GM12878 (cell line): ENCODE results near the gene SLC39A7. TPM values are rescaled to one million over a fixed set of nuclear protein-coding genes. Genes with fewer than 3 reads are reported as not detected.

Experiments
- ASH2L ChIP-seq: fragments of 300-600, 200-600 bp; sonication (generic); IDR thresholded peaks from 2 replicates; pipeline ENCODE4 v1.6.1; 2017; ENCODE audit warnings: low read depth, mild to moderate bottlenecking, borderline replicate concordance
- CBX3 ChIP-seq: fragments of 200-600 bp; sonication (generic); IDR thresholded peaks from 2 replicates; pipeline ENCODE4 v1.6.1; 2016; ENCODE audit warnings: low read depth, borderline replicate concordance
- CHD4 ChIP-seq: fragments of 200-600 bp; sonication (generic); IDR thresholded peaks from 2 replicates; pipeline ENCODE4 v1.6.1; 2016; ENCODE audit warnings: mild to moderate bottlenecking
- EGR1 ChIP-seq, 2 experiments: IDR thresholded peaks; 1 replicate in 1 of 2; 2 replicates in 1 of 2; pipeline ENCODE4 v1.6.1; 2011 to 2012; ENCODE audit warnings: low read depth in 2 of 2, low read length in 2 of 2, borderline replicate concordance in 1 of 2, mild to moderate bottlenecking in 1 of 2, moderate library complexity in 1 of 2
- ESRRA ChIP-seq: IDR thresholded peaks from 2 replicates; pipeline ENCODE4 v1.6.1; 2012; ENCODE audit warnings: mild to moderate bottlenecking, low read length, improper control_type of control experiment
- EZH2 ChIP-seq: IDR thresholded peaks from 2 replicates; pipeline ENCODE4 v1.6.1; 2012; ENCODE audit warnings: low read depth, mild to moderate bottlenecking, control low read depth, inconsistent platforms, low read length, borderline replicate concordance; ENCODE audit not compliant: control insufficient read depth
- IKZF1 ChIP-seq: fragments of 450-650 bp; conservative IDR thresholded peaks from 2 replicates; pipeline ENCODE4 v1.6.1; 2017; ENCODE audit warnings: antibody characterized with exemption, mild to moderate bottlenecking
- LARP7 ChIP-seq: fragments of 450-650 bp; IDR thresholded peaks from 2 replicates; pipeline ENCODE4 v1.6.1; 2017; ENCODE audit warnings: mild to moderate bottlenecking
- MTA3 ChIP-seq: IDR thresholded peaks from 2 replicates; pipeline ENCODE4 v1.6.1; 2012; ENCODE audit warnings: low read length, inconsistent platforms, borderline replicate concordance
- MYC ChIP-seq: IDR thresholded peaks from 2 replicates; pipeline ENCODE4 v1.6.1; 2011; ENCODE audit warnings: mild to moderate bottlenecking, low read length, moderate library complexity, inconsistent platforms; ENCODE audit not compliant: insufficient read depth, insufficient replicate concordance, insufficient read length, severe bottlenecking
- NFXL1 ChIP-seq: fragments of 450-650 bp; IDR thresholded peaks from 2 replicates; pipeline ENCODE4 v1.6.1; 2017; ENCODE audit warnings: antibody characterized with exemption, mild to moderate bottlenecking, borderline replicate concordance
- RFX5 ChIP-seq: IDR thresholded peaks from 2 replicates; pipeline ENCODE4 v1.6.1; 2011; ENCODE audit warnings: low read depth, low read length, improper control_type of control experiment
- SMC3 ChIP-seq: IDR thresholded peaks from 2 replicates; pipeline ENCODE4 v1.6.1; 2011; ENCODE audit warnings: low read length, improper control_type of control experiment, borderline replicate concordance
- YY1 ChIP-seq: IDR thresholded peaks from 2 replicates; pipeline ENCODE4 v1.6.1; 2011; ENCODE audit warnings: low read depth, mild to moderate bottlenecking, low read length
- polyA plus RNA-seq, 11 experiments: library from polyadenylated mRNA; depleted of rRNA in 4 of 11; unstranded in 6 of 11; stranded (reverse) in 5 of 11; fragments of >200 nt; fragmentation: Nextera tagmentation in 4 of 11; fragmentation: Illumina TruSeq in 1 of 11; extraction: Ambion mirVana in 4 of 11; extraction: Trizol in 1 of 11; gene quantifications; 1 replicate in 1 of 11; 2 replicates in 10 of 11; pipeline versions ENCODE4 v1.2.1 to v1.2.3, GENCODE V29; 2011 to 2016; ENCODE audit warnings: inconsistent platforms in 2 of 11, missing spikeins in 2 of 11, low read depth in 1 of 11
- total RNA-seq, 4 experiments: library from RNA; depleted of rRNA in 3 of 4; stranded (reverse); fragments of >200 nt in 3 of 4; fragmentation: Illumina TruSeq in 1 of 4; extraction: Trizol in 1 of 4; gene quantifications; 2 replicates each; pipeline versions ENCODE4 v1.2.1 to v1.2.3, GENCODE V29; 2013 to 2021
- TF ChIP-seq, protein P1 (sequence below), 3 experiments: IDR thresholded peaks in 2 of 3; conservative IDR thresholded peaks in 1 of 3; 2 replicates each; pipeline ENCODE4 v1.5.1; 2011; ENCODE audit warnings: low read depth in 3 of 3, low read length in 3 of 3, mild to moderate bottlenecking in 3 of 3, control low read depth in 2 of 3, moderate library complexity in 2 of 3, inconsistent platforms in 1 of 3, mixed read lengths in 1 of 3; ENCODE audit not compliant: control insufficient read depth in 2 of 3, insufficient read depth in 1 of 3; ENCODE audit errors: extremely low read depth in 1 of 3
- TF ChIP-seq, protein P2 (sequence below): IDR thresholded peaks from 2 replicates; pipeline ENCODE4 v1.6.1; 2011; ENCODE audit warnings: borderline replicate concordance, low read depth, mild to moderate bottlenecking, moderate library complexity, low read length; ENCODE audit not compliant: insufficient read depth, poor library complexity, severe bottlenecking
- TF ChIP-seq, protein P3 (sequence below): IDR thresholded peaks from 2 replicates; pipeline ENCODE4 v1.6.1; 2012; ENCODE audit warnings: low read length, inconsistent platforms
- TF ChIP-seq, protein P4 (sequence below): IDR thresholded peaks from 2 replicates; pipeline ENCODE4 v1.6.1; 2012; ENCODE audit warnings: mild to moderate bottlenecking, low read depth, low read length

SLC39A7 gene
- total and polyA plus RNA-seq, 10 of the 15 experiments (the other 5 are each of a cell fraction or from before 2014, with no cell fraction given): 7.3 to 63.1 (median 40.6) TPM

DNA sequence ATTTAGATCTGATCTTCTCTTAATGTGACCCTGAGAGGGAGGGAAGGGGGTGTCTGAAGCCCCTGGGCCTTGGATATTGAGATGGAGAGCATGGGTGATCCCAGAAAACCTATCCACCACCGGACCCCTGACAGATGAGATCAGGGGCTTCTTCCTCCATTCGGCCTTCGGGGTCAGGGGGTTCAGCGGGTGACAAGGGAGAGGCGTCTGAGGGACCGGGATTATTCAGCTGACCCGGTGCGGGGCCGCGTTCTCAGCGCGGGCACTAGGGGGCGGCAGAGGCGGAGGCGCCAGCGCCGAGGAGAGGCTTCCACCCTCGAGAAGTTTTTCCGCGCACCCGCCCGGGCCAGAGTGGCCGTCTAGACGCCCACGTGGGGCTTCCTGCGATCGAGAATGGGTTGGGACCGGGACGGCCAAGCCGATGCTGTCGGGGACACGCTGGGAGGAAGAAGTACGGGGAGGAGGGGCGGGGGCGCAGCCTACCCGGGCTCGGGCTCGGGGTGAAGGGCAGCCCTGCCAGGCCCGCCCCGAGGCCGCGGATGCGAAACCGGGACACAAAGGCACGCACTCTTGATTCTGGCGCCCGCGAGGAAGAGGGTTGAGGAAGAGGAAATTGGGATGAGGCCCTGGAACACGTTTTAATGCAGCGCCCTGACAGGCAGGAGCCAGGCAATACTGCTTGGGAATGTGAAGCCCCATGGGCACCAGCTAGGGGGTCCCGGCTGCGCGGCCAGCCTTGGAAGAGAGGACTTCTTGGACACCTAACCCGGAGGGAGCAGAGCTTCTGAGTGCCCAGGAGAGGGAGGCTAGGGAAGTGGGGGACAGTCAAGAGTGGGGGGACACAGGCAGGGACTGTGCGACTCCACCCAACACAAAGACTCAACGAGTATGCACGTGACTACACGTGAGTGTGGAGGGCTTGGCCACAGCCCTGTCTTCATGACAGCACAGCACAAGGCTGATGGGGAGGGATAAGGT is 39.0 kb upstream of the SLC39A7 start (continued):
- TF ChIP-seq RFX5 (no peak), ASH2L (no peak), SMC3 (peak; percentile 85), IKZF1 (peak; percentile 81), LARP7 (peak; percentile 74; the same call in 1 of the 2 replicates), NFXL1 (no peak), EGR1 (IDR thresholded peaks at IDR 0.05; ENCODE audit: borderline replicate concordance in 1 of 2, low read depth in 2 of 2, low read length in 2 of 2) (peak in 1 of 2 experiments; percentile 59; a peak in 1 of 3 replicates), ESRRA (no peak), MTA3 (no peak), YY1 (peak; percentile 67), MYC (no peak), EZH2 (no peak), CBX3 (no peak), CHD4 (no peak)
- TF ChIP-seq, protein P1, sequence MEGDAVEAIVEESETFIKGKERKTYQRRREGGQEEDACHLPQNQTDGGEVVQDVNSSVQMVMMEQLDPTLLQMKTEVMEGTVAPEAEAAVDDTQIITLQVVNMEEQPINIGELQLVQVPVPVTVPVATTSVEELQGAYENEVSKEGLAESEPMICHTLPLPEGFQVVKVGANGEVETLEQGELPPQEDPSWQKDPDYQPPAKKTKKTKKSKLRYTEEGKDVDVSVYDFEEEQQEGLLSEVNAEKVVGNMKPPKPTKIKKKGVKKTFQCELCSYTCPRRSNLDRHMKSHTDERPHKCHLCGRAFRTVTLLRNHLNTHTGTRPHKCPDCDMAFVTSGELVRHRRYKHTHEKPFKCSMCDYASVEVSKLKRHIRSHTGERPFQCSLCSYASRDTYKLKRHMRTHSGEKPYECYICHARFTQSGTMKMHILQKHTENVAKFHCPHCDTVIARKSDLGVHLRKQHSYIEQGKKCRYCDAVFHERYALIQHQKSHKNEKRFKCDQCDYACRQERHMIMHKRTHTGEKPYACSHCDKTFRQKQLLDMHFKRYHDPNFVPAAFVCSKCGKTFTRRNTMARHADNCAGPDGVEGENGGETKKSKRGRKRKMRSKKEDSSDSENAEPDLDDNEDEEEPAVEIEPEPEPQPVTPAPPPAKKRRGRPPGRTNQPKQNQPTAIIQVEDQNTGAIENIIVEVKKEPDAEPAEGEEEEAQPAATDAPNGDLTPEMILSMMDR (IDR thresholded peaks at IDR 0.05 in 2 of 3, conservative IDR thresholded peaks at IDR 0.05 in 1 of 3; ENCODE audit: control insufficient read depth in 2 of 3, extremely low read depth in 1 of 3, insufficient read depth in 1 of 3, low read depth in 3 of 3, low read length in 3 of 3): peak; percentile 89 to 97 (median 96); a peak in 5 of 6 replicates
- TF ChIP-seq, protein P2, sequence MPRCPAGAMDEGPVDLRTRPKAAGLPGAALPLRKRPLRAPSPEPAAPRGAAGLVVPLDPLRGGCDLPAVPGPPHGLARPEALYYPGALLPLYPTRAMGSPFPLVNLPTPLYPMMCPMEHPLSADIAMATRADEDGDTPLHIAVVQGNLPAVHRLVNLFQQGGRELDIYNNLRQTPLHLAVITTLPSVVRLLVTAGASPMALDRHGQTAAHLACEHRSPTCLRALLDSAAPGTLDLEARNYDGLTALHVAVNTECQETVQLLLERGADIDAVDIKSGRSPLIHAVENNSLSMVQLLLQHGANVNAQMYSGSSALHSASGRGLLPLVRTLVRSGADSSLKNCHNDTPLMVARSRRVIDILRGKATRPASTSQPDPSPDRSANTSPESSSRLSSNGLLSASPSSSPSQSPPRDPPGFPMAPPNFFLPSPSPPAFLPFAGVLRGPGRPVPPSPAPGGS: no peak
- TF ChIP-seq, protein P3, sequence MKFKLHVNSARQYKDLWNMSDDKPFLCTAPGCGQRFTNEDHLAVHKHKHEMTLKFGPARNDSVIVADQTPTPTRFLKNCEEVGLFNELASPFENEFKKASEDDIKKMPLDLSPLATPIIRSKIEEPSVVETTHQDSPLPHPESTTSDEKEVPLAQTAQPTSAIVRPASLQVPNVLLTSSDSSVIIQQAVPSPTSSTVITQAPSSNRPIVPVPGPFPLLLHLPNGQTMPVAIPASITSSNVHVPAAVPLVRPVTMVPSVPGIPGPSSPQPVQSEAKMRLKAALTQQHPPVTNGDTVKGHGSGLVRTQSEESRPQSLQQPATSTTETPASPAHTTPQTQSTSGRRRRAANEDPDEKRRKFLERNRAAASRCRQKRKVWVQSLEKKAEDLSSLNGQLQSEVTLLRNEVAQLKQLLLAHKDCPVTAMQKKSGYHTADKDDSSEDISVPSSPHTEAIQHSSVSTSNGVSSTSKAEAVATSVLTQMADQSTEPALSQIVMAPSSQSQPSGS: no peak
- TF ChIP-seq, protein P4, sequence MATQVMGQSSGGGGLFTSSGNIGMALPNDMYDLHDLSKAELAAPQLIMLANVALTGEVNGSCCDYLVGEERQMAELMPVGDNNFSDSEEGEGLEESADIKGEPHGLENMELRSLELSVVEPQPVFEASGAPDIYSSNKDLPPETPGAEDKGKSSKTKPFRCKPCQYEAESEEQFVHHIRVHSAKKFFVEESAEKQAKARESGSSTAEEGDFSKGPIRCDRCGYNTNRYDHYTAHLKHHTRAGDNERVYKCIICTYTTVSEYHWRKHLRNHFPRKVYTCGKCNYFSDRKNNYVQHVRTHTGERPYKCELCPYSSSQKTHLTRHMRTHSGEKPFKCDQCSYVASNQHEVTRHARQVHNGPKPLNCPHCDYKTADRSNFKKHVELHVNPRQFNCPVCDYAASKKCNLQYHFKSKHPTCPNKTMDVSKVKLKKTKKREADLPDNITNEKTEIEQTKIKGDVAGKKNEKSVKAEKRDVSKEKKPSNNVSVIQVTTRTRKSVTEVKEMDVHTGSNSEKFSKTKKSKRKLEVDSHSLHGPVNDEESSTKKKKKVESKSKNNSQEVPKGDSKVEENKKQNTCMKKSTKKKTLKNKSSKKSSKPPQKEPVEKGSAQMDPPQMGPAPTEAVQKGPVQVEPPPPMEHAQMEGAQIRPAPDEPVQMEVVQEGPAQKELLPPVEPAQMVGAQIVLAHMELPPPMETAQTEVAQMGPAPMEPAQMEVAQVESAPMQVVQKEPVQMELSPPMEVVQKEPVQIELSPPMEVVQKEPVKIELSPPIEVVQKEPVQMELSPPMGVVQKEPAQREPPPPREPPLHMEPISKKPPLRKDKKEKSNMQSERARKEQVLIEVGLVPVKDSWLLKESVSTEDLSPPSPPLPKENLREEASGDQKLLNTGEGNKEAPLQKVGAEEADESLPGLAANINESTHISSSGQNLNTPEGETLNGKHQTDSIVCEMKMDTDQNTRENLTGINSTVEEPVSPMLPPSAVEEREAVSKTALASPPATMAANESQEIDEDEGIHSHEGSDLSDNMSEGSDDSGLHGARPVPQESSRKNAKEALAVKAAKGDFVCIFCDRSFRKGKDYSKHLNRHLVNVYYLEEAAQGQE: no peak
